LNCaP clone FGC (cell line): ENCODE data around the gene CANT1.

Experiments used
- DNase-seq: peaks from one replicate; pipeline ENCODE4 v3.0.0-alpha.2; 2011; ENCODE audit warnings: low read depth
- H3K4me3 ChIP-seq: 2 replicates; pipeline ENCODE4 v1.5.1; 2011; ENCODE audit warnings: mild to moderate bottlenecking, low read depth, low read length, control low read depth
- TF ChIP-seq, protein P1 (sequence below): IDR thresholded peaks from 2 replicates; pipeline ENCODE4 v1.5.1; 2012; ENCODE audit warnings: mild to moderate bottlenecking; ENCODE audit not compliant: control insufficient read depth, insufficient read depth; ENCODE audit errors: extremely low read depth

Gene CANT1

DNA sequence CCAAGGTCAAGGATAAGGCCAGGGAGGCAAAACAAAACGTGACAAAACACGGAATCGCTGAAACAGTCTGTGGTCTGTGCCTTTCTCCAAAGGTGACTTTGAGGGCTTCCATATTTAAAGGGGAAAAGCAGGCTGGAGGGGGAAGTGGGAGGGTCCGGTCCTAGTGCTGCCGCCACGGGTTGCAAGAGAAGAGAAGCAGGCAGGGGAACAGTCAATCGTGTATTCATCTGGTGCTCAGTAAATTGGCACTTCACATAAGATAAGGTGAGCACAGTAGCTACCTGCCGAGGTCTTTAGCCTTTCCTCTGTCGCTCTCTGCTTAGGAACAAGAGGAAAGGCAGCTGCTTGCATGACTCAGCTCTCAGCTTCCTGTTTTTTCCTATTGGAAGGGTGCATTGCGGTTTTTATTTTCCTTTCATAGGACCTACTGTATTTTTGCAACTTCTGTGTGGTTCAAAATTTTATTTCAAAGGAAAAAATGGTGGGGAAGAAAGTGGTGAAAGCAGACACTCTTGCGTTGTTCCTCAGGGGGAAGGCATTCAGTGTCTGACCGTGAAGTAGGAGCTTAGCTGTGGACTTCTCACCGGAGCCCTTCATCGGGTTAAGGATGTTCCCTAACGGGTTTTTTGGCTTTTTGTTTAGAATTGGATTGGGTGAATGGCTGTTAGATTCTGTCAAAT is 22.8 kb downstream of the CANT1 start:
- H3K4me3 ChIP-seq: no peak overlapping the region
- TF ChIP-seq, protein P1, sequence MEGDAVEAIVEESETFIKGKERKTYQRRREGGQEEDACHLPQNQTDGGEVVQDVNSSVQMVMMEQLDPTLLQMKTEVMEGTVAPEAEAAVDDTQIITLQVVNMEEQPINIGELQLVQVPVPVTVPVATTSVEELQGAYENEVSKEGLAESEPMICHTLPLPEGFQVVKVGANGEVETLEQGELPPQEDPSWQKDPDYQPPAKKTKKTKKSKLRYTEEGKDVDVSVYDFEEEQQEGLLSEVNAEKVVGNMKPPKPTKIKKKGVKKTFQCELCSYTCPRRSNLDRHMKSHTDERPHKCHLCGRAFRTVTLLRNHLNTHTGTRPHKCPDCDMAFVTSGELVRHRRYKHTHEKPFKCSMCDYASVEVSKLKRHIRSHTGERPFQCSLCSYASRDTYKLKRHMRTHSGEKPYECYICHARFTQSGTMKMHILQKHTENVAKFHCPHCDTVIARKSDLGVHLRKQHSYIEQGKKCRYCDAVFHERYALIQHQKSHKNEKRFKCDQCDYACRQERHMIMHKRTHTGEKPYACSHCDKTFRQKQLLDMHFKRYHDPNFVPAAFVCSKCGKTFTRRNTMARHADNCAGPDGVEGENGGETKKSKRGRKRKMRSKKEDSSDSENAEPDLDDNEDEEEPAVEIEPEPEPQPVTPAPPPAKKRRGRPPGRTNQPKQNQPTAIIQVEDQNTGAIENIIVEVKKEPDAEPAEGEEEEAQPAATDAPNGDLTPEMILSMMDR: no peak
- DNase-seq: no peak

DNA sequence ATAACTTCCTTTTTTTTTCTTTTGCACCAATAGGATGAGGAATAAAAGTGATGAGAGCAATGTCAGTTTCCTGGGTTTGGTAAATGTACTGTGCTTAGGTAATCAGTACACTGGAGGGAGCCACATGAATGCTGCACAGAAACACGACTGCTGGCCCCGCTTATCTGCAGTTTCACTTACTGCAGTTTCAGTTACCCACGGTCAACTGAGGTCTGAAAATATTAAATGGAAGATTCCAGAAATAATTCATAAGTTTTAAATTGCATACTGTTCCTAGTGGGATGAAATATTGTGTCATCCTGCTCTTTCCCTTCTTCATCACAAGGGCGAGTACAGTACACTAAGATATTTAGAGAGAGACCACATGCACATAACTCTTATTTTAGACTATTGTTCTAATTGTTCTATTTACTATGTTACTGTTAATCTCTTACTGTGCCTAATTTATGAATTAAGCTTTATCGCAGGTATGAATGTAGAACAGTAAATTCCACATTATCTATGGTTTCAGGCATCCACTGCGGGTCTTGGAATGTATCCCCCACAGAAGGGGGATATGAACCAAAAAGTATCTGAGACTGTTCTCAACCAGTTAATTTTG is 23.4 kb downstream of the CANT1 start:
- H3K4me3 ChIP-seq: no peak overlapping the region
- DNase-seq: no peak
- TF ChIP-seq, protein P1: peak; percentile 59

DNA sequence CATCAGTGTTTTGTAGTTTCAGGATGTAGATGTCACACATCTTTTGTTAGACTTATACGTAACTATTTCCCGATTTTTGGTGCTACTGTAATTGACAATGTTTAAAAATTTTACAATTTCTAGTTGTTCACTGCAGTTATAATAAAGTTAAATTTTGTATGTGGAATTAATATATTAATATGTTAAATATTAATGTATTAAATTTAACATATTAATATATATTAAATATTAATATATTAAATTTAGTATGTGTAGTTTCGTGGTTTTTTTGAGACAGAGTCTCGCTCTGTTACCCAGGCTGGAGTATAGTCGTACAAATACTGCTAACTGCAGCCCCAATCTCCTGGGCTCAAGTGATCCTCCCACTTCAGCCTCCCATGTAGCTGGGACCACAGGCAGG is 24.2 kb downstream of the CANT1 start:
- no peak for DNase-seq

DNA sequence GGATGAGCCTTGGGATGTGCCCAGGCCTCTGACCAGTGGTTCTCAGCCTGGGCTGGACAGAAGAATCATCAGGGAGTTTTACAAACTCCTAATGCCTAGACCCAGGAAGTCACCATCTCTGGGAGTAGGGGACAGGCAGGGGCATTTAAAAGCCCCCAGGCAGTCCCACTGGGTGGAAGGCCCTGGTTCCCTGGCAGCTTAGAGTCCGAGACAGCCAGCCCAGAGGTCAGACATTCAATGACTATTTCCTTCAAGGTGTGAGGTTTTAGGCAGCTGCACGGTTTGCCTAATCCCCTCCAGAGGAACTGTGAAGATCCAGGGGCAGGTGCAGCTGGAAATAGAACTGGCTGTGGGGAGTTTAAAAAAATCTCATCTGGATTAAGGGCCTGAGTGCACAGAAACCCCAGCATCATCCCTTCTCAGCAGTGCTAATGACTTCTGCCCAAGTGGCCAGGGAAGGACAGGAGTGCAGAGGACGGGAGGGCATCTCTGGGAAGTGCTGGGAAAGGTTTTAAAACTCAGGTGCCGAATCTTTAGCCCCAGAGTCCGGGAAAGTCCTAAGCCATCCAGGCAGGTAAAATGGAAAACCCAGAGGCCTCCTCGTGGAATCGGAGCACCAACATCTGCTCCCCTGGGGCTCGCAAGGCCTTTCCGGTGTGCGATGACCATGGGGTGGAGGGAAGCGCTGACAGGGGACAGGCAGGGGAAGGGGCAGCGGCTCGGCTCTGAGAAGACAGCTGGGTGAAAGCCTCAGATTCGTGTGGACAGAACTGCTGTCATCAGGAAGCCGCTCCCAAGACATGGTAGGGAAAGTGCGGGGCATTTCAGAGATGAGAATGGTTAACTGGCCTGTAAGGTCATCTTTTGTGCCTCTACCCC is 28.3 kb downstream of the CANT1 start:
- DNase-seq: no peak
- TF ChIP-seq, protein P1: no peak
- no peak overlapping the region for H3K4me3 ChIP-seq

More for the DNA sequence above, 24.2 kb downstream of the CANT1 start:
- TF ChIP-seq, protein P1: no peak
- H3K4me3 ChIP-seq: no peak overlapping the region

DNA sequence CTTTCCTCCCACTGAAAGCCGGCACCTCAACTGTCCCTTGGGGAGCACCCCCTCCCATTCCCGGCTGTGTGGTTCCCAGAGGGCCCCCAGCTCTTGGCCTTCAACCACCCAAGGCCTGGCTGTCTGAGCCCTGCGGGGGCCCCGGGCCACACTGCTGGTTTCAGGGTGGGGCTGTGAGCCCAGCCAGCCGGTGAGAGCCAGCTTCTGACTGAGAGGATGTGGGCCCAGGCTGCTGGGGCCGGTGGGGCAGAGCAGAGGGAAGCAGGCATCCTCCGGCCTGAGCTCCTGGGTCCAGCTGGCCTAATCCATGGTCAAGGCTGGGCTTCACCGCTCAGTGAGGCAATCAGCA is 29.0 kb downstream of the CANT1 start:
- DNase-seq: no peak
- TF ChIP-seq, protein P1: no peak
- no peak overlapping the region for H3K4me3 ChIP-seq

DNA sequence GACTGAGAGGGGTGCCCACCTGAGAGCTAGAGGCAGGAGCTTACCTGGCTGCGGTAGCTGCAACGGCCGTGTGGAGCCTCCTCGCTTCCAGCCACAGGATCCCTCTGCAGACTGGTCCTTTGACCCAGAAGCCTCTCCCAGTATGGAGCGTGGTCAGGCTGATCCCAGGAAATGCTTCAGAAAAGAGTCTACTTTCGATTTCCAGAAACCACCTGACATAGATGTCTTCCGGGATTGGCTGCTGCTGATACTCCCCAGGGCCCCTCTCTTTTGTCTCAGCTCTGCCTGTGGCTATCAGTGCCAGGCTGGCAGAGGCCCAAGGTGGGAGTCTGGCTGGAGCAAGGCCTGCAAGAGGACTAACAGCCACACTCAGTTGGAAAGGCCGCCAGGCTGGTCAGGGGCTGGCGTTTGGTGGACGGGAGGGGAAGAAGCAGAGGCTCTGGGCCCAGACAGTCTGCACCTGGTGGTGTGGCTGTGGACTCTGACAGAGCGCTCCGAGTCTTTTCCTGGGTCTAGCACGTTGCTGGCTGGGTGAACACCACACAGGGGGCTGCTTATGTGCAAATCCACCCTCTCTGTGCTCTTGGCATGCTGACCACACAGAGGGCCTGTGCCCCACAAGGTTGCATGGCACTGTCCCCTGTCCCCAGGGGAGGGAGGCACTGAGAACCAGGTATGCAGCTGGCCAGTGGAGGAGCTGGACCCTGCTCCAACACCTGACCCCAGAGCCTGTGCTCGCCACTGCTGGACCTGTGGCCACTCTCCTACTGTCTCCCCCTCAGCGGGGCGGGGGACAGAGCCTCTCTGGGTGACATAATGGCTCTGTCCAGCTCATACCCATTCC is 29.6 kb downstream of the CANT1 start, which contains the start of gene LGALS3BP:
LGALS3BP (minus strand) TSS at position 144 of the 844 bp plus-strand sequence. CDS start 2,732 bp downstream, outside the sequence.
- H3K4me3 ChIP-seq: no peak within 1 kb of the TSS
- TF ChIP-seq, protein P1: no peak
- no peak for DNase-seq
